Neural cell (in vitro differentiated cells): ENCODE data around the gene OR4D9.

Source experiments
- CTCF ChIP-seq: fragments of 450-650 bp; IDR thresholded peaks from 2 replicates; pipeline ENCODE4 v1.5.1; 2014; ENCODE audit warnings: antibody characterized with exemption, mild to moderate bottlenecking, moderate library complexity; ENCODE audit not compliant: poor library complexity, severe bottlenecking
- POLR2AphosphoS5 ChIP-seq: IDR thresholded peaks from 2 replicates; pipeline ENCODE4 v1.6.1; 2012
- RAD21 ChIP-seq: fragments of 450-650 bp; conservative IDR thresholded peaks from 2 replicates; pipeline ENCODE4 v1.6.1; 2014; ENCODE audit warnings: antibody characterized with exemption, mild to moderate bottlenecking, moderate library complexity
- TAF1 ChIP-seq: IDR thresholded peaks from 2 replicates; pipeline ENCODE4 v1.6.1; 2012; ENCODE audit warnings: low read depth

DNA sequence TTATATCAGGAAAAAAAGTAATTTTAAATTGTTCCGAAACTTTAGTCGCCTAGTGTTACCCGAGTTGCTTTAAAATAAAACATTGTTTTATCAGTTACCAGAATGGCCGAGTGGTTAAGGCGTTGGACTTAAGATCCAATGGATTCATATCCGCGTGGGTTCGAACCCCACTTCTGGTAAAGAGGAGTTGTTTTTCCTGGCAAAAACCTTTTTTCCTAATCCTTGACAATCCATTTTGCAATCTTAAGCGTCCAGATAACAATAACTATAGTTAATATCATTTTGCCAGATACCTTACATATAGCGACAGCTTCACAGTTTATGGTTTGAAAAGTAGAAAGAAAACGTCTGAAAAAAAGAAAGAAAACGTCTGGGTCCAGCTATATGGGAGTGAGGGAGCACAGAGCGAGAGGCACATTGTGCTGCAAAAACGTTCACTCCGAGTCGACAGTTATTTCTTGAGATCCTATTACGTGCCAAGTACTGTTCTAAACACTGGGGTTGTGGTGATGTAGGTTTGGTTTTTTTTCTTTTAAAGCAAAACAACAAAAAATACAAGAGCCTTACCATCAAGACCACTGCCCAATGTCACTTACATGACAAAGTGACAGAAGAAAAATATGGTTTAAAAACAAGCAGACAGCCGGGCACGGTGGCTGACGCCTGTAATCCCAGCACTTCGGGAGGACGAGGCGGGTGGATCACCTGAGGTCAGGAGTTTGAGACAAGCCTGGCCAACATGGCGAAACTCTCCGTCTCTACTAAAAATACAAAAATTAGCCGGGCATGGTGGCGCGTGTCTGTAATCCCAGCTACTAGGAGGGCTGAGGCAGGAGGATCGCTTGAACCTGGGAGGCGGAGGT is 40.6 kb downstream of the OR4D9 start:
- TF ChIP-seq RAD21 (no peak), CTCF (no peak), TAF1 (no peak), POLR2AphosphoS5 (no peak)
